ENCODE data around the gene BRI3BP.

The BRI3BP gene

GRCh38 chr12:125023065-125023464 is 29.6 kb downstream of the BRI3BP start:
- TF ChIP-seq ZBTB7A (IDR thresholded peaks at IDR 0.05; ENCODE audit: low read depth) = no peak
- TF ChIP-seq CEBPB (IDR thresholded peaks at IDR 0.05) = no peak
- TF ChIP-seq YY1 (IDR thresholded peaks at IDR 0.05; ENCODE audit: low read depth) = no peak
- TF ChIP-seq, protein P1, sequence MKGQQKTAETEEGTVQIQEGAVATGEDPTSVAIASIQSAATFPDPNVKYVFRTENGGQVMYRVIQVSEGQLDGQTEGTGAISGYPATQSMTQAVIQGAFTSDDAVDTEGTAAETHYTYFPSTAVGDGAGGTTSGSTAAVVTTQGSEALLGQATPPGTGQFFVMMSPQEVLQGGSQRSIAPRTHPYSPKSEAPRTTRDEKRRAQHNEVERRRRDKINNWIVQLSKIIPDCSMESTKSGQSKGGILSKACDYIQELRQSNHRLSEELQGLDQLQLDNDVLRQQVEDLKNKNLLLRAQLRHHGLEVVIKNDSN (IDR thresholded peaks at IDR 0.05) = no peak
- no peak for TF ChIP-seq FOXM1 (IDR thresholded peaks at IDR 0.05; ENCODE audit: borderline replicate concordance, low read depth)
- TF ChIP-seq CREB1 (IDR thresholded peaks at IDR 0.05; ENCODE audit: low read depth) = no peak
- no peak for TF ChIP-seq TCF12 (IDR thresholded peaks at IDR 0.05; ENCODE audit: low read depth)
- TF ChIP-seq, protein P2, sequence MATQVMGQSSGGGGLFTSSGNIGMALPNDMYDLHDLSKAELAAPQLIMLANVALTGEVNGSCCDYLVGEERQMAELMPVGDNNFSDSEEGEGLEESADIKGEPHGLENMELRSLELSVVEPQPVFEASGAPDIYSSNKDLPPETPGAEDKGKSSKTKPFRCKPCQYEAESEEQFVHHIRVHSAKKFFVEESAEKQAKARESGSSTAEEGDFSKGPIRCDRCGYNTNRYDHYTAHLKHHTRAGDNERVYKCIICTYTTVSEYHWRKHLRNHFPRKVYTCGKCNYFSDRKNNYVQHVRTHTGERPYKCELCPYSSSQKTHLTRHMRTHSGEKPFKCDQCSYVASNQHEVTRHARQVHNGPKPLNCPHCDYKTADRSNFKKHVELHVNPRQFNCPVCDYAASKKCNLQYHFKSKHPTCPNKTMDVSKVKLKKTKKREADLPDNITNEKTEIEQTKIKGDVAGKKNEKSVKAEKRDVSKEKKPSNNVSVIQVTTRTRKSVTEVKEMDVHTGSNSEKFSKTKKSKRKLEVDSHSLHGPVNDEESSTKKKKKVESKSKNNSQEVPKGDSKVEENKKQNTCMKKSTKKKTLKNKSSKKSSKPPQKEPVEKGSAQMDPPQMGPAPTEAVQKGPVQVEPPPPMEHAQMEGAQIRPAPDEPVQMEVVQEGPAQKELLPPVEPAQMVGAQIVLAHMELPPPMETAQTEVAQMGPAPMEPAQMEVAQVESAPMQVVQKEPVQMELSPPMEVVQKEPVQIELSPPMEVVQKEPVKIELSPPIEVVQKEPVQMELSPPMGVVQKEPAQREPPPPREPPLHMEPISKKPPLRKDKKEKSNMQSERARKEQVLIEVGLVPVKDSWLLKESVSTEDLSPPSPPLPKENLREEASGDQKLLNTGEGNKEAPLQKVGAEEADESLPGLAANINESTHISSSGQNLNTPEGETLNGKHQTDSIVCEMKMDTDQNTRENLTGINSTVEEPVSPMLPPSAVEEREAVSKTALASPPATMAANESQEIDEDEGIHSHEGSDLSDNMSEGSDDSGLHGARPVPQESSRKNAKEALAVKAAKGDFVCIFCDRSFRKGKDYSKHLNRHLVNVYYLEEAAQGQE (IDR thresholded peaks at IDR 0.05; ENCODE audit: low read depth) = no peak
- no peak for TF ChIP-seq RAD21 (IDR thresholded peaks at IDR 0.05; ENCODE audit: low read depth)
- no peak for TF ChIP-seq NFIC (IDR thresholded peaks at IDR 0.05)
- no peak for TF ChIP-seq TEAD4 (IDR thresholded peaks at IDR 0.05)
- TF ChIP-seq TAF1 (IDR thresholded peaks at IDR 0.05; ENCODE audit: low read depth) = no peak
- no peak for TF ChIP-seq EP300 (IDR thresholded peaks at IDR 0.05; ENCODE audit: borderline replicate concordance)
- TF ChIP-seq, protein P3, sequence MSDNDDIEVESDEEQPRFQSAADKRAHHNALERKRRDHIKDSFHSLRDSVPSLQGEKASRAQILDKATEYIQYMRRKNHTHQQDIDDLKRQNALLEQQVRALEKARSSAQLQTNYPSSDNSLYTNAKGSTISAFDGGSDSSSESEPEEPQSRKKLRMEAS (IDR thresholded peaks at IDR 0.05) = no peak
- no peak for TF ChIP-seq EGR1 (IDR thresholded peaks at IDR 0.05)

DNA sequence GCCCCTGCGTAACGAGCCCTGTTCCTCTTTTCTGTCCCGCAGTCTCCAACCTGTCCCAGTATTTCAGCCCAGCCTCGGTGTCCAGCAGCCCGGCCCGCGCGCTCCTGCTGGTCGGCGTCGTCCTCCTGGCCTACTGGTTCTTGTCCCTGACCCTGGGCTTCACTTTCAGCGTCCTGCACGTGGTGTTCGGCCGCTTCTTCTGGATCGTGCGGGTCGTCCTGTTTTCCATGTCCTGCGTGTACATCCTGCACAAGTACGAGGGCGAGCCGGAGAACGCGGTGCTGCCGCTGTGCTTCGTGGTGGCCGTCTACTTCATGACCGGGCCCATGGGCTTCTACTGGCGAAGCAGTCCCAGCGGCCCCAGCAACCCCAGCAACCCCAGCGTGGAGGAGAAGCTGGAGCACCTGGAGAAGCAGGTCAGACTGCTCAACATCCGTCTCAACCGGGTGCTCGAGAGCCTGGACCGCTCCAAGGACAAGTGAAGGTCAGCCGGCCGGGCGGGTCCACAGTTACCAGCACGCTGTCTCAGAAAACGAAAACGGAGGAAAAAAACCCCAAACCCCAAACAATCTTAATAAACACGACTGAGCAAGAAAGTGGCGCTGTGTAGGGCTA is 31.6 kb downstream of the BRI3BP start:
- TF ChIP-seq YY1 (IDR thresholded peaks at IDR 0.05; ENCODE audit: low read depth) (no peak), NFIC (IDR thresholded peaks at IDR 0.05) (no peak), EP300 (IDR thresholded peaks at IDR 0.05; ENCODE audit: borderline replicate concordance) (no peak), CREB1 (IDR thresholded peaks at IDR 0.05; ENCODE audit: low read depth) (no peak), TCF12 (IDR thresholded peaks at IDR 0.05; ENCODE audit: low read depth) (no peak), FOXM1 (IDR thresholded peaks at IDR 0.05; ENCODE audit: borderline replicate concordance, low read depth) (no peak), TEAD4 (IDR thresholded peaks at IDR 0.05) (no peak), CEBPB (IDR thresholded peaks at IDR 0.05) (no peak), ZBTB7A (IDR thresholded peaks at IDR 0.05; ENCODE audit: low read depth) (no peak), RAD21 (IDR thresholded peaks at IDR 0.05; ENCODE audit: low read depth) (no peak), TAF1 (IDR thresholded peaks at IDR 0.05; ENCODE audit: low read depth) (no peak), EGR1 (IDR thresholded peaks at IDR 0.05) (no peak)
- TF ChIP-seq, protein P1 (IDR thresholded peaks at IDR 0.05) = no peak
- TF ChIP-seq, protein P2 (IDR thresholded peaks at IDR 0.05; ENCODE audit: low read depth) = no peak
- TF ChIP-seq, protein P3 (IDR thresholded peaks at IDR 0.05) = no peak

DNA sequence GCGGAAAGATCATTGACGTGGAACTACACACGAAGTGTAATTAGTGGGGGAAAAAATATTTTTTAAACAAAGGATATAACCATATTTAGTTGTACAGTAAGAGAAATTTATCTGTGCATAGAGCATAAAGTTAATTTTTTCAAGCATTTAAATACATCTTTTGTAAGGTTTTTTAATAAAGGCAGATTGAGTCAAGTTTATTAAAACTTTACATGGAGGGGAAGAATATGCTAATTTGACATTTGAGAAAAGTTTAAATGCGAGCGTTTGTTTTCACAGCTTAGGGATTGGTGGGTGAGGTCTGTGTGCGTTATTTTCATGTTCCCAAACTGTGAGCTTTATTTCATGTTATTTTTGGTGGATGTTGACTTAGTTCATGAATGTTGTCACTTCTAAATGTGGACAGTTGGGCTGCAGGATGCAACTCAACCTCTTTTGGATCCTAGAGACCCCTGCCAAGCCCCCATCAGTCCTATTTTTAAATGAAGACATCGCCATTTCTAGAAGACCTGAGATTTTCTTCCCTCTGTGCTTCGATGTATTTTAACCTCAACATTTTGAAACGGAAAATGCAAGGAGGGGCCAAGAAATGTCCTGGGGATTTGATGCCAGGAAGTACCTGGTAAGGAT is 32.3 kb downstream of the BRI3BP start:
- no peak for TF ChIP-seq RAD21 (IDR thresholded peaks at IDR 0.05; ENCODE audit: low read depth)
- no peak for TF ChIP-seq CREB1 (IDR thresholded peaks at IDR 0.05; ENCODE audit: low read depth)
- no peak for TF ChIP-seq EP300 (IDR thresholded peaks at IDR 0.05; ENCODE audit: borderline replicate concordance)
- TF ChIP-seq ZBTB7A (IDR thresholded peaks at IDR 0.05; ENCODE audit: low read depth) = no peak
- no peak for TF ChIP-seq FOXM1 (IDR thresholded peaks at IDR 0.05; ENCODE audit: borderline replicate concordance, low read depth)
- TF ChIP-seq, protein P1 (IDR thresholded peaks at IDR 0.05) = no peak
- TF ChIP-seq EGR1 (IDR thresholded peaks at IDR 0.05) = no peak

- TF ChIP-seq ZBTB7A (IDR thresholded peaks at IDR 0.05; ENCODE audit: low read depth) (no peak), EP300 (IDR thresholded peaks at IDR 0.05; ENCODE audit: borderline replicate concordance) (no peak), TEAD4 (IDR thresholded peaks at IDR 0.05) (no peak), NFIC (IDR thresholded peaks at IDR 0.05) (no peak), YY1 (IDR thresholded peaks at IDR 0.05; ENCODE audit: low read depth) (no peak), FOXM1 (IDR thresholded peaks at IDR 0.05; ENCODE audit: borderline replicate concordance, low read depth) (no peak), CEBPB (IDR thresholded peaks at IDR 0.05) (no peak), CREB1 (IDR thresholded peaks at IDR 0.05; ENCODE audit: low read depth) (no peak)
- TF ChIP-seq, protein P3 (IDR thresholded peaks at IDR 0.05) = no peak
- TF ChIP-seq, protein P2 (IDR thresholded peaks at IDR 0.05; ENCODE audit: low read depth) = no peak
- TF ChIP-seq, protein P1 (IDR thresholded peaks at IDR 0.05) = no peak
These were observed 34.7 kb downstream of the BRI3BP start for GRCh38 chr12:125028106-125028505.

Measured in Ishikawa (cell line).